Natural killer cell treated with Interleukin-12 subunit alpha and Interleukin-12 subunit beta and Interleukin-15 and Interleukin-18, amount 100 ng/mL, for 72 hours (primary cell): ENCODE data around the gene UROD. TPM values are rescaled to one million over a fixed set of nuclear protein-coding genes. Genes with fewer than 3 reads are reported as not detected.
"Not testable (repeated sequence)": the region's sequence is repeated elsewhere in the genome, so short reads cannot be mapped to it uniquely, and the experiment has no call there.

Source experiments
- ATAC-seq, 2 donors: fragments of 150-1000 bp; cut with Tn5 transposase in 1 of 2; sonication (Bioruptor Pico), chemical (Tn5 transposase) in 1 of 2; 2 replicates each; pipeline ENCODE4 v1.10.0; 2021
- DNase-seq: peaks from one replicate; pipeline ENCODE4 v3.0.0; 2022; ENCODE audit warnings: low spot score
- H3K27ac Mint-ChIP-seq, 2 donors: 1 replicate in 1 of 2; 2 replicates in 1 of 2; pipeline ENCODE4 v1.8.0; 2022; ENCODE audit warnings: mixed read lengths in 2 of 2, mild to moderate bottlenecking in 1 of 2, moderate library complexity in 1 of 2
- H3K27me3 Mint-ChIP-seq, 2 donors: 1 replicate in 1 of 2; 2 replicates in 1 of 2; pipeline ENCODE4 v1.8.0; 2022; ENCODE audit warnings: mixed read lengths in 2 of 2
- H3K36me3 Mint-ChIP-seq: one replicate; pipeline ENCODE4 v1.8.0; 2022; ENCODE audit warnings: mixed read lengths
- H3K4me1 Mint-ChIP-seq, 2 donors: 1 replicate in 1 of 2; 2 replicates in 1 of 2; pipeline ENCODE4 v1.8.0; 2022; ENCODE audit warnings: low read depth in 2 of 2, mixed read lengths in 2 of 2, mild to moderate bottlenecking in 1 of 2
- H3K4me3 Mint-ChIP-seq: one replicate; pipeline ENCODE4 v1.8.0; 2022; ENCODE audit warnings: mixed read lengths
- H3K9me3 Mint-ChIP-seq: 2 replicates; pipeline ENCODE4 v1.8.0; 2022; ENCODE audit warnings: mixed read lengths
- total RNA-seq, 2 donors: library from RNA; stranded (reverse); gene quantifications; one replicate each; pipeline ENCODE4 v1.2.3, GENCODE V29; 2022

UROD gene
- total RNA-seq, 2 donors from 2014 or later = 72.5 to 109 TPM

- H3K27ac Mint-ChIP-seq = no peak overlapping the region
- H3K36me3 Mint-ChIP-seq = no peaks in the 10 kb centered on the region
- H3K9me3 Mint-ChIP-seq = no peaks in the 10 kb centered on the region
- no peak overlapping the region for H3K4me3 Mint-ChIP-seq
- DNase-seq (no peak), ATAC-seq (no peak)
- no peaks in the 10 kb centered on the region for H3K27me3 Mint-ChIP-seq
- no peaks in the 10 kb centered on the region for H3K4me1 Mint-ChIP-seq
Observed at GRCh38 chr1:45038240-45038639, 26.2 kb downstream of the UROD start.

- Mint-ChIP-seq H3K4me3 (no peak overlapping the region), H3K27me3 (no peaks in the 10 kb centered on the region), H3K9me3 (no peaks in the 10 kb centered on the region), H3K36me3 (no peaks in the 10 kb centered on the region), H3K4me1 (no peaks in the 10 kb centered on the region), H3K27ac (no peak overlapping the region)
- ATAC-seq = no peak
- no peak for DNase-seq
Observed at GRCh38 chr1:45038661-45039364, 26.8 kb downstream of the UROD start.

- no peaks in the 10 kb centered on the region for H3K36me3 Mint-ChIP-seq
- no peak overlapping the region for H3K27ac Mint-ChIP-seq
- DNase-seq = no peak
- H3K9me3 Mint-ChIP-seq = no peaks in the 10 kb centered on the region
- ATAC-seq = no peak
- H3K27me3 Mint-ChIP-seq = no peaks in the 10 kb centered on the region
- H3K4me1 Mint-ChIP-seq = no peaks in the 10 kb centered on the region
- H3K4me3 Mint-ChIP-seq = no peak overlapping the region
Observed at GRCh38 chr1:45040297-45040696, 28.2 kb downstream of the UROD start.

GRCh38 chr1:45043094-45043493 is 31.0 kb downstream of the UROD start:
- Mint-ChIP-seq H3K36me3 (no peaks in the 10 kb centered on the region), H3K27ac (no peak overlapping the region), H3K27me3 (no peaks in the 10 kb centered on the region), H3K9me3 (no peaks in the 10 kb centered on the region), H3K4me3 (no peak overlapping the region), H3K4me1 (no peaks in the 10 kb centered on the region)
- ATAC-seq = no peak
- DNase-seq = no peak

- Mint-ChIP-seq H3K36me3 (no peaks in the 10 kb centered on the region), H3K9me3 (no peaks in the 10 kb centered on the region), H3K4me3 (no peak overlapping the region), H3K27me3 (no peaks in the 10 kb centered on the region), H3K27ac (no peak overlapping the region), H3K4me1 (no peaks in the 10 kb centered on the region)
- DNase-seq = no peak
- ATAC-seq = no peak
Observed at GRCh38 chr1:45044916-45045315, 32.9 kb downstream of the UROD start.

DNA sequence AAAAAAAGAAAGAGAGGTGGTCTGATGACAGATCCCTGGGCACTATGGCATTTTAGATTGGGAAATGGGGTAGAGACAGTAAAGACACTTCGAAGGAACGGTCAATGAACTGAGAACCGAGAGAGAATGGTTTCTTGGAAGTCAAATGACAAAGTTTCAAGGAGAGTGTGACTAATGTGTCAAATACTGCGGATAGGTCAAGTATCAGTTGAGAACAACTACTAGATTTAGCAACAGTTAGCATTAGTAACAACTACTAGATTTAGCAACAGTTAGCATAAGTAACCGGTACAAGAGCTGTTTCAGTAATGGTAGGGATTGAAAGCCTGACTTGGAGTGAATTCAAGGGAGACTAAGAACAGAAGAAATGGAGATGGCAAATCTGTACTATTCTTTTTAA is 35.0 kb downstream of the UROD start:
- peak in 1 of 2 donors; percentile 31 for ATAC-seq
- H3K36me3 Mint-ChIP-seq = no peaks in the 10 kb centered on the region
- no peak overlapping the region for H3K4me3 Mint-ChIP-seq

DNA sequence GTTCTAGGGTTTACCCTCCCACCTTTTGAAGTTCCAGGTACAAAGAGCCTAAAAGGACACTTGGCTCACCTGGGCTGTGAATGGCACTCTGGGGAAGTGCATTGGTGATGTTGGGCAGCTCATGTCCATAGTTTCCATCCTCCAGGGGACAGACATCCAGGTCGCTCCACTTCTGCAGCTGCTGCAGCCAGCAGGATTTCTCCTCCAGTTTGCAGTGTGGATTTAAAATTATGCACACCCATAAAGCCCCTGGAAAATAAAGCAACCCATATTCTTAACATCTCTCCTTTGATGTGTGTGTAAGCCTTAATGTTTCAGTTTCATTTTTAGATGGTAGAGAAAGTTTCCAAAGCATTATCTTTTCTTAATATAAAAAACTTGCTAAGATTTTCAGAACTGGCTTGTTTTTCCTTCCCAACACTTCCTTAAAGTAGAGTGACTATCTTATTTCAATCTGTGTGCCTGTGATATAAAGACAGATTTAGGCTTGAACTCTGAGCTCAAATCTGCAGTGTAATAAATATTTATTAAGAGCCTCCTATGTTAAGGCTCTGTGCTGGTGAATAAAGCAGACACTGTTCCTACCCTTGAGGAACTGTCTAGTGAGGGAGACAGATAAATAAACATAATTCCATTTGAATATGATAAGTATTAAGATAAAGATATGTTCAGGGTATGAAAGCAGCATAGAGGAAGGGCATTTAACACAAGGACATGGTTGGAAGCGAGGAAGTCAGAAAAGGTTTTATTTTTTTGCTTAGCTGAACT is 39.1 kb downstream of the UROD start:
- DNase-seq (no peak), ATAC-seq (peak in 1 of 2 donors; percentile 56)
- Mint-ChIP-seq H3K4me1 (peaks cover 4 to 8% of the 10 kb centered on the region in 2 donors), H3K9me3 (no peaks in the 10 kb centered on the region), H3K36me3 (no peaks in the 10 kb centered on the region), H3K4me3 (peak overlapping the region; percentile 58), H3K27ac (peak overlapping the region; percentile 53 to 75), H3K27me3 (no peaks in the 10 kb centered on the region)

More for the DNA sequence above, 35.0 kb downstream of the UROD start:
- no peak for DNase-seq
- Mint-ChIP-seq H3K27me3 (no peaks in the 10 kb centered on the region), H3K27ac (no peak overlapping the region), H3K4me1 (peaks cover 4 to 8% of the 10 kb centered on the region in 2 donors), H3K9me3 (no peaks in the 10 kb centered on the region)

GRCh38 chr1:45057542-45057941 is 45.5 kb downstream of the UROD start:
- Mint-ChIP-seq H3K4me1 (peaks cover 0 to 2% of the 10 kb centered on the region in 2 donors), H3K4me3 (no peak overlapping the region), H3K27me3 (no peaks in the 10 kb centered on the region), H3K9me3 (no peaks in the 10 kb centered on the region), H3K36me3 (no peaks in the 10 kb centered on the region), H3K27ac (no peak overlapping the region)
- DNase-seq (no peak), ATAC-seq (no peak)

- ATAC-seq (no peak), DNase-seq (no peak)
- Mint-ChIP-seq H3K27me3 (no peaks in the 10 kb centered on the region), H3K4me1 (peaks cover 0 to 2% of the 10 kb centered on the region in 2 donors), H3K4me3 (no peak overlapping the region), H3K36me3 (no peaks in the 10 kb centered on the region), H3K27ac (no peak overlapping the region), H3K9me3 (no peaks in the 10 kb centered on the region)
Observed at GRCh38 chr1:45059829-45060228, 47.8 kb downstream of the UROD start.

- H3K27me3 Mint-ChIP-seq, H3K4me1 Mint-ChIP-seq: not testable (repeated sequence)
Observed at GRCh38 chr1:45062463-45062862, 50.4 kb downstream of the UROD start.

GRCh38 chr1:45065083-45065482 is 53.0 kb downstream of the UROD start:
- ATAC-seq (no peak), DNase-seq (no peak)
- Mint-ChIP-seq H3K27me3 (no peaks in the 10 kb centered on the region), H3K27ac (no peak overlapping the region), H3K36me3 (no peaks in the 10 kb centered on the region), H3K4me3 (no peak overlapping the region), H3K9me3 (peaks cover 3% of the 10 kb centered on the region), H3K4me1 (no peaks in the 10 kb centered on the region)

More at GRCh38 chr1:45062463-45062862, 50.4 kb downstream of the UROD start:
- not testable (repeated sequence) for H3K36me3 Mint-ChIP-seq, H3K27ac Mint-ChIP-seq, DNase-seq, H3K4me3 Mint-ChIP-seq, H3K9me3 Mint-ChIP-seq, ATAC-seq

Other genes starting within 250 kb of the UROD start
- 1,000 to 10,000 TPM; 1,070 to 1,127 TPM for gene RPS8, start 236.7 kb upstream of the UROD start, total RNA-seq
- gene BEST4, start 224.1 kb upstream of the UROD start, total RNA-seq = under 1 TPM in 1 of 2 donors, not detected in 1; 0.47 TPM
- gene PLK3, start 211.9 kb upstream of the UROD start, total RNA-seq = 10 to 100 TPM; 27.4 to 64.3 TPM
- not detected for gene DYNLT4, start 204.9 kb upstream of the UROD start, total RNA-seq
- 1 to 10 TPM; 1.7 to 6.4 TPM for gene BTBD19, start 203.7 kb upstream of the UROD start, total RNA-seq
- gene PTCH2, start 169.0 kb upstream of the UROD start, total RNA-seq = 1 to 10 TPM; 1.9 TPM
- 10 to 100 TPM; 37.6 to 60.9 TPM for gene EIF2B3, start 25.7 kb upstream of the UROD start, total RNA-seq
- 10 to 100 TPM; 39.0 to 42.8 TPM for gene HECTD3, start 930 bp upstream of the UROD start, total RNA-seq
- 1 to 10 TPM; 1.0 to 1.4 TPM for gene ZSWIM5, start 194.4 kb downstream of the UROD start, total RNA-seq